NCI-H146 treated with DMSO at 0.1 percent for 48 hours (cell line): ENCODE results near the gene USP54.
"Not testable (repeated sequence)": the region's sequence is repeated elsewhere in the genome, so short reads cannot be mapped to it uniquely, and the experiment has no call there.

Experiments
- DNase-seq: peaks from one replicate; lab custom pipeline; 2025; ENCODE audit not compliant: unreplicated experiment; lab: John Stamatoyannopoulos, UW

Gene USP54

DNA sequence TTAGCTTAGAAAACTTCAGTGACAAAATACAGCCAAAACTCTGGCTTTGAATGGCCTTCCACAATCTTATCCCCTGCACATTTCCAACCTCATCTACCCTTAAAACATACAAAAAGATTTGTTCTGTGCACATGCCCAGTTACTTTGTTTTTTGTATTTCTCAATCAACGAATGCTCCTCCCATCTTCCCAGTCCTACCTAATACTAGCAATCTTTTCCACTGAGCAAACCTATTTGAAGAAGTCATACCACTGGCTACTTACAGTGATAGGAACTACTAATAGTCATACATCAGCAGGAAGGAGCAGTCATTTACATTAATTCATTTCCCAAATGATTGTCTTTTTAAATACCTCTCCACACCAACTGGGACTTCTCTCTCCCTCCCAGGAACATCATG is 2.5 kb downstream of the USP54 start:
- no peak for DNase-seq

DNA sequence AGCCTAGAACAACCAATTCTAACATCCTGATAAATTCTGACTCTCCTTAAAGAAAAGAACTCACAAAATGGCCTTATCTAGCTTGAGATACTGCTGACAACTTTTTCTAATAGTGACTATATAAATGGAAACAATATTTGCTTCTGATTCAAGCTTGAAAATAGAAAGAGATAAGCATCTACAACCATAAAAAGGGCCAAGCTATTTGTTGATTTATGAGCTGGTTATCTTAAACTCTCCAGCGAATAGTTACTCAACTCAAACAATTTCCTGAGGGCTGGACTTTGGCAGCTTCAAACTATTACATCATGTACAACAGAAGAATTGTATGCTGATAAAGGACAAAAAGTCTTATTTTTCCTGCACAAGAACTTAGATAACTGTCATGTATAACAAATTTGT is 4.6 kb downstream of the USP54 start:
- no peak for DNase-seq

DNA sequence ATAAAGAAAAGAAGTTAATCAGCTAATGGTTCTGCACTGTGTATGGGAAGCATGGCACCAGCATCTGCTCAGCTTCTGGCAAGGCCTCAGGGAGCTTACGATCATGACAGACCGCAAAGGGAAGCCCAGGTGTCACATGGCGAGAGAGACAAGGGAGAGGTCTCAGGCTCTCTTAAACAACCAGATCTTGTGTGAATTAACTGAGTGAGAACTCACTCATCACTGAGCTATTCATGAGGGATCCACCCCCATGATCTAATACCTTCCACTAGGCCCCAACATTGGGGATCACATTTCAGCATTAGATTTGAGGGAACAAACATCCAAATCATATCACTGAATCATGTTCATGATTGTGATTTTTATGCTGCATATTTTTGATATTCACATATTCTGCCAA is 5.8 kb downstream of the USP54 start:
- no peak for DNase-seq

DNA sequence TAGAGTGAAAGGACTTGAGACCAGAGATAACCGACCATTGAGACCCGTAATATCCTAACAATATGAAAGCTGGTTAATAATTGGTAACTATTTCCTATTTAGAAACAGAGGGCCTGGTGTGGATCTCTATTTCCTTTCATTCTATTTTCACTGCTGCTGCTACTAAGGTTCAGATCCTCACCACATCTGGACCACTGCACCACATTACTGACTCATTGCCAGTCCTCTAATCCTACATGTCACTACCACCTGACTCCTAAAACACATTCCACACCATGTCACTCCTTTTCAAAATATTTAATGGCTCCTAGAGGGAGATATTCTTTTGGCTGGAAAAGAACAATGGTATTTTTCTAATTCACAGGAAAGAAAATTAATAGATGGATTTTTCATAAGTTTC is 6.4 kb downstream of the USP54 start:
- DNase-seq: no peak

DNA sequence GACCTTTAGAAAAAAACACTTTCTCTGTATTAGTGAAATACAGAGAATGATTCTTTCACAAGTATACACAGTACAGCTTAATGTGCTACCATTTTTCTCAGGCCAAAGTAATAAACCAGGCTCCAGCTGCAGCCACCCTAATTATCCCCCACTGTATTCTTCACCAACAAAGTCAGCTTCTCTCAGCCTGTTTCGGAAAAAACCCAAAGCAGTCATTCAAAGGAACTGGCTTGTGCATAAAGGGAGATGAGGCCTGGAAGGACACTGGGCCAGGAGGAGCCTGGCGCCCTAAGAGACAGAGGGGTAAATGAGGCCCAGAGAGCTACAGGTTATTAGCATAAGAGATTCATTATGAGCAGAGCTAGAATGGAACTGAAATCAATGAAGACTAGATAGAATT is 9.2 kb downstream of the USP54 start:
- DNase-seq: no peak

DNA sequence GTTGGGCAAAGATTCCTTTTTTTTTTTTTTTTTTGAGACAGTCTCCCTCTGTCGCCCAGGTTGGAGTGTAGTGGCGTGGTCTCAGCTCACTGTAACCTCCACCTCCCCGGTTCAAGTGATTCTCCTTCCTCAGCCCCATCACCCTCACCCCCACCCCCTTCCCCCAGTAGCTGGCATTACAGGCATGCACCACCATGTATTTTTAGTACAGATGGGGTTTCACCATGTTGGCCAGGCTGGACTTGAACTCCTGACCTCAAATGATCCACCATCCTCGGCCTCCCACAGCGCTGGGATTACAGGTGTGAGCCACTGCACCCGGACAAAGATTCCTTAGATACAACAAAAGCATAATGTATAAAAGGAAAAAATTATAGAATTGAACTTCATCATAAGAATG is 12.2 kb downstream of the USP54 start:
- not testable (repeated sequence) for DNase-seq

DNA sequence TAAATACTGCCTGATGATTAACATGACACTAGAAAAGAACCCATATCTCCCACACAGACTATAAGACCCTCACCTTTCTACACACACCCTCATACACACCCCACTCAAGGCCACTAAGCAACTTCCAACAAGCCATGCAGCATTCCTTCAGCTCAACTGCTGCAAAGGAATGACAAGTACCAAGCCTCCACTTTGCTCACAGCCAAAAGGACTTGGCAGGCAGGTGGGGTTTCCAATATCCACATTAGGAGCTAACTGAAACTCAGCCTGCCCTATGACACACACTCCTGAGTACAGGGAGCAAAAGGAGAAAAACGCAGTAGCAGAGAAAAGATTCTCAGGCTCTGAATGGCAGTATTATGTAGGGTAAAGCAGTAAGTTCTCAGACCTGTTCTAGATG is 13.4 kb downstream of the USP54 start:
- DNase-seq: no peak

DNA sequence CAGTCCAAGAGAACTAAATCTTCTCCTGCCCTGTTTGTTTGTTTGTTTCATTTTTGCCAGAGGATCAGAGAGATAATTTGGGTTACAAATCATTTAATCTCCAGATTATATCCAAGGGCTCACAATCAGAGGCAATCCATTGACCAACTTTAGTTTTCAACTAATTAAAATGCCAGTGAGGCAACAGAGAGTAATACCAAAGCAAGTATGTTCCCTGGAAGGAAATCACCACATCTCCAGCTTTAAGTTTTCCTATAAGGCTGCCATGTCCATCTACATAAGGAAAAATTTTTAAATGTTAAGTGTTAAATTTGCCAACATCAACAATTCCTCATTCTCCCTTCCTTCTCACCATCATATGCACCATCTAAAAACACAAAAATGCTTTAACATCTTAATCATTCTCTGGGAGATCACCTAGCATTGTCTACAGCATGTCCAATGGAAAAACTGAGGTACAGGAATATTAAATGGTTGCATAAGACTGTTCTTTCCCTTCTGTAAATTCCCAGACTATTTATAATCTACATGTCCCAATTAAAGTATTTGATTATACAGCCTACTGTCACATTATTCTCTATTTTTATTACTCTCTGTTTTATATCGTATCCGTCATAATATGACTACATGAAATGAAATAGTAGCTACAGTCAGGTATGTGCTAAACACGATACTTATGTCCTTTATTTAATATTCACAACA is 14.1 kb downstream of the USP54 start:
- no peak for DNase-seq

DNA sequence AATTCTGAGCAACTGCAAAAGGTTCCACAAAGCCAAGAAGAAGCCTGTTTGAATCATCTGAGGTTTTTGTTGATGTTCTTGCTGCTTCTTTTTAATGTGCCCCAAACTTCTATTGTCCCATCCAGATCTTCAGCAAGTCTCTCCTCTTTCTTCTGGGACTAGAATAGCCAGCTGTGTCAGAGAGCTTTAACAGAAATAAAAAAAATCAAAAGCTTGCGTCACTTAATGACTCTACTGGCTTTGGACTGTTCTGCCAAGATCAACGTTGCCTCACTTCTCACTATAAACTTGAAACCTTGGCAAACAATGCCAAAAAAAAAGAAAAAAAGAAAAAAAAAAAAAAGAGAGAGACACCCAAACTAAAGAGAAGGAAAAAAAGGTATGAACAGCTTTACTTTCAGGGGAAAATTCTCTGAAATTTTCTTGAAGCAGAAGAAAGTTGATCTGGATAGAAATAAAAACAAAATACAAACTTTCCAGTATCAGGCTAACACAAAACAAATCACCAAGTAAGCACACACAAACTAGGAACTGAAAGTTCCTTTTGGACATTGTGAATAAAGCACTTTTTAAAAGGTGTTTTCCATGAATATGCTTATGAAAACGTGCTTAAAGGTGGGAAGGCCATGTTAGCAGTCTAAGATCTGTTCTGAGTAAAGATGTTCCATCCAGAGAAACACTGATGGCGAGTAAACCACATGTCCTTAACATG is 14.8 kb downstream of the USP54 start:
- no peak for DNase-seq

DNA sequence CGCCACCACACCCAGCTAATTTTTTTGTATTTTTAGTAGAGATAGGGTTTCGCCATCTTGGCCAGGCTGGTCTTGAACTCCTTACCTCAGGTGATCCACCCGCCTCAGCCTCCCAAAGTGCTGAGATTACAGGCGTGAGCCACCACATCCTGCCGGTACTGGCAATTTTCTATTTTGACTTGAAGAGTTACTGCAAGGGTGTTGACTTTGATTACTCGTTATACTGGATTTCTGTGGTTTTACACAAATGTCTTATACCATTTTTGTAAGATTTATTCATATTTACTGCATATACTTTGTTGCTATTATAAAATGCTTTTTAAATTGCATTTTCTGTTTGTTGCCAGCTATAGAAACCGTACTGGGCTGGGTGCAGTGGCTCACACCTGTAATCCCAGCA is 24.1 kb downstream of the USP54 start:
- not testable (repeated sequence) for DNase-seq

DNA sequence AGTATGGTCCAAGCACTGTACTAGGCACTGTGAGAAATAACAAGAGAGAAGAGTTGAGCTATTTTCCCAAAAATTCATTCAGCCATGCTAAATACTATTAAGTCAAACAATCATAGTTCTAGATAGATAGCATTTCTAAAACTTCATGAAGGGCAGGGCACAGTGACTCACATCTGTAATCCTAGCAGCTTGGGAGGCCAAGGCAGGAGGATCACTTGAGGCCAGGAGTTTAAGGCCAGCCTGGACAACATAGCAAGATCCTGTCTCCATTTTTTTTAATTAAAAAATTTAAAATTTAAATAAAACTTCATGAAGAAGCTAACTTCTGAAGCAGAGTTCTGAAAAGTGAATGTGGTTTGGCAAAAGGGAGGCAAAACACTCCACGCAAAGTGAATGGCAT is 29.9 kb downstream of the USP54 start:
- no peak for DNase-seq

DNA sequence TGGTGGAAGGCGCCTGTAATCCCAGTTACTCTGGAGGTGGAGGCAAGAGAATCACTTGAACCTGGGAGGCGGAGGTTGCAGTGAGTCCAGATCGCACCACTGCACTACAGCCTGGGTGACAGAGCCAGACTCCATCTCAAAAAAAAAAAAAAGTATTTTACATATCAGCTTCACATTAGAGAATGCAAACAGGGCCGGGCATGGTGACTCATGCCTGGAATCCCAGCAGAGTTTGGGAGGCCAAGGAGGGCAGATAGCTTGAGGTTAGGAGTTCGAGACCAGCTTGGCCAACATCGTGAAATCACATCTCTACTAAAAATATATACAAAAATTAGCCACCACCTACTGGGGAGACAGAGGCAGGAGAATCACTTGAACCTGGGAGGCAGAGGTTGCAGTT is 31.6 kb downstream of the USP54 start:
- no peak for DNase-seq

DNA sequence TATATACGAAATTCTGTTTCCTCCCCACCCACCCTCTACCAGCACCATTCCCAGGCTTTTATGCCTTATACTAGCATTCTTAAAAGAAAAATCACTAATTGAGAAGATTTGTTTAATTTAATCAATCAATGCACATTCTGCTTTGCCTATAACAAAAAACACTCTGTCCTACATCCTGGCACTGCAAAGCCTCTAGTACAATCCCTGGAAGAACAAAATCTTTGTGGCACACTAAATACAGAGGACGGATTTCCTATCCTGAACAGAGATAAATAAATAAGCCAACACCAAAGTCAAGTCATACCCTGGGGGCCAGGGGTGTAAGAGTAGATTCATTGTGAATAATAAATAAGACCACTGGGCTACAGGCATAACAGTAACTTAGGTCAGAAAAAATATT is 34.3 kb downstream of the USP54 start:
- no peak for DNase-seq

DNA sequence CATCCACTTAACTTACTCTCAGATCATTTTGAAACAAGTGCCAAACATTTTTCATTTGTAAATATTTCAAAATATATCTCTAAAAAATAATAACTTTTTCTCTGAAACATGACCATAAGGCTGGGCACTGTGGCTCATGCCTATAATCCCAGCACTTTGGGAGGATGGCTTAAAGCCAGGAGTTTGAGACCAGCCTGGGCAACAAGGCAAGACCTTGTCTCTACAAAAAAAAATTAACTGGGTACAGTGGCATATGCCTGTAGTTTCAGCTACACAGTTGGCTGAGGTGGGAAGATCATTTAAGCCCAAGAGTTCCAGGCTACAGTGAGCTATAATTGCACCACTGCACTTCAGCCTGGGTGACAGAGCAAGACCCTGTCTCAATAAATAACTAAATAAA is 36.4 kb downstream of the USP54 start:
- DNase-seq: no peak

DNA sequence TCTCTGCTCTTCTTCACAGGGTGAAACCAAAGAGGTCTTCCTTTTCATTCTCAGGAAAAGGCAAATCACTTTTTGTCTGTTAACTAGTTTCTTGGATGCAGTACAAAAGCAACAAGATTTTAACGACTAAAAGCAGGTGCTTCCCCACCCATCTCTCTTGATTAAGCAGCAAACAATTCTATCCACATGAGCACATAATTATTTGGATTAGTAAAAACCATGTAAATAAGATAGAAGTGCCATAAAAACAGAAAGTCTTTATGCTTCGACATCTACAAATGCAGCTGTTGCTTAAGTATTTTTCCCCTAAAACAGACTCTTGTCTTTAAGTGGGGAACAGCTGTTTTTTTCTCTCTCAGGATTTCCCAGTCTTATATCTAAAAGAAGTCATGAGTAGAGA is 37.4 kb downstream of the USP54 start:
- no peak for DNase-seq

DNA sequence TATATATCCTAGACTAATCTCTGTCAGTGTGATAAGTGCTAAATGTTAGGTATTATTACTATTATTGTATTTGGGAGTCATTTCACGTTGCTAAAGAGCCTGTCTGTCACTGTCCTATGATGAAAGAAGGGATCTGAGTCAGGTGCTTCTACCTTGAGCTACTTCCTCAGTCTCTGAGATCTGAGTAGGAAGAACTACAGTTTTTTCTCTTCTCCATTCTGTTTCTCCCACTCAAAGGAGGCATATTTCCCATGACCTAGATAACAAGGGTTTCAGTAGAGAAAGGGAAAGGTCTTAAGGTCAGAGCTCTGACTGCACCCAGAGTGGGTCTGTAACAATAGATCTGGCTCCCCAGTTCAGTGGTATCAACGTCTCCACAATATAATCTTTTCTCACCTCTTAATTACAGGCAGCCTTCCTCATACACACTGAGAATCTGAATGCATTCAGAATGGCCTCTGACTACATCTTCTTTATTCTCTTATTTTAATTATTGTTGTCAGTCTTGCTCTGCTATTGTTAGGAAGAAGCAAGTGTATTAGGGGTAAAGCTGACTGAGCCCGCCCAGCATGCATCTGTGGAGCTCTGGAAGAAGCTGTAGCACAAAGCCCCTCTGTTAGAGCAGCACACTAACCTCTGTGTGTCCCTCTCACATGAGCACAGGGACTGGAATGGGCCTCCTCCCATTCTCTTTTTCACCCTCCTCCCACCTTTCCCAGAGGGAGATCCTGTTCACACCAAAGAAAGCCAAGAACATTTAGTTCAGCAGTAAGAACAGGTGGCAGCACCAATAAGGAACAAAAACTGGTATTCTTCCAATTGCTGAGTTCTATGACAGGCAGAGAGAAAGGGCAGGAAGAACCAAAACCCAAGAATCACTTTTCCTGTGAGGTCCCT is 38.1 kb downstream of the USP54 start:
- no peak for DNase-seq

DNA sequence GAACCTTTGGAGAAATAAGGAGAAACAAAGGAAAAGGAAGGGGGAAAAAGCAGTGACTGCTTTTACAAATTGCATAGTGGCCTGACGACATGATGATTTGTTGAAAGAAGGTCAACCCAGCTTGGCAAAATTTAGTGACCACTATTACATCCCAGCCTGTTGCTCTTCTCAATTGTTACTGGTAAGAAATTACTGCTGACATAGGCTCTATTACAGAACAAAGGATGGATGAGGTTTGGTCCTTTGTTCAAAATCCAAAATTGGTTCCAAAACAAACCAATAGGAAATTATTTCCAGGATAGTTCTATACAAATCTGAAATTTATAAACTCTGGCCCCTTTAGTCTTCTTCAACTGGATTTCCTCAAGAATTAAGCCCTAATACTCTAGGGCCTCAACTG is 39.6 kb downstream of the USP54 start:
- DNase-seq: no peak

DNA sequence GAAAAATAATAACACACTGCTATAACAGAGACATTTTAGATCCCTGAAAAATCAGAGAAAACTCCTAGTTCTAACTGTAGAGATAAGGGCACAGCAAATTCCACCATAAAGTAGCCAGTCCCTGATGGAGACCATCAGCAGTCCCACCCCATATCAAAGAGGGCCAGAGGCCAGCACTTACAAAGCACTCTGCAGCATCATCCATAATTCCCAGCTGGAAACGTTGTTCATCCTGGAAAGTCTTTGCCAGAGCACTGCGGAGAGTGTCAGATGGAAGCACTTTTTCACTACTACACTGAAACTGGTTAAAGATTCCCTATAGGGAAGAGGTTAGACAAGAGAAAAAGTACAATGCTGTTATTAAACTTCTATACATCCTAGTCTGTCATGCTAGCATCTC is 45.8 kb downstream of the USP54 start:
- DNase-seq: no peak

DNA sequence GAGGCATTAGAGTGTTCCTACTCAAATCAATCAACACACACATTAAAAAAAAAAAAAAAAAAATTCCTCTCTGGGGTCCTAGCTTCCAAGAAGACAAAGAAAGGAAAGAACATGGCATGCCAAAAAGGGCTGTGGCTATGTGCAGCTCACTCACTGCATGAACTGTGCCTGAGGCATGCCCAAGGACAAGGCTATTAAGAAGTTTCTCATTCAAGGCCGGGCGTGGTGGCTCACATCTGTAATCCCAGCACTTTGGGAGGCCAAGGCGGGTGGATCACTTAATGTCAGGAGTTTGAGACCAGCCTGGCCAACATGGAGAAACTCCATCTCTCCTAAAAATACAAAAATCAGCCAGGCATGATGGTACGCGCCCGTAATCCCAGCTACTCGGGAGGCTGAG is 53.4 kb downstream of the USP54 start:
- no peak for DNase-seq

DNA sequence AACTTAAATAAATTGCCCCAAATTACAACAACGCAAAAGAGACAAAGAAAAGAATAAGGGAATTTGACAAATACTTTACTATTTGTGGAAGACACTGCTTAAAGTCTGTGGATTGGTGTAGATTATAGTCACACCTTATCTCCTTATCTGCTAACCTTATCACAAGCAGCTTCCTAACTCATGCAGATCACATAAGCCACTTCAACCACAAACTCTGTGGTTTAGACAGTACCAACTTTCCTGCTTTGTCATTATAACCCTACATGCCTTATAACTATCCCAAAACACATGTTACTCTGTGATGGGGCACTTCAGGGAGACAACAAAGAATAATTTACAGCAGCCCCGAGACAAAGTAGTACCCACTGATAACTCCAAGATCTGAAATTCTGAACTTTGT is 53.9 kb downstream of the USP54 start:
- DNase-seq: no peak

DNA sequence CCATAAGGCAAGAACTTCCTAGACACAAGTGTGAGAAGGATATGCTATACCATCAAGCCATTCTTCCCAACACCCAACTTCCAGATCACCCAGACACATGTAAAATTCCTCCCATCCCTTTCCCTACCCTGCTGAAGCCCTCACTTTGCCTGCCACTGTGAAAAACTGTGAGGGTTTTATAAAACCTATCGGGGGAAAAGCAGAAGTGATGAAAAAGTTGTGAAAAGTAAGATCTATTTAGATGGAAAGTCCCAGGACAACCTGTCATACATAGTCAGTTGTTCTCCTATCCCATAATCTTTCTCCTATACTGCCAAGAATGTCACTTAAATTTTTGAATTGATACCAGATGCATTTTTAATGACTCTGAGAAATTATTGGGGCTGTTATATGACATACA is 56.3 kb downstream of the USP54 start:
- DNase-seq: no peak
